GM21367 (cell line): ENCODE results near the gene MMP28.
A peak's percentile ranks its signal among the peaks of the same experiment; 100 is the strongest.

Experiments
- ATAC-seq: cut with Tn5 transposase; IDR thresholded peaks from one replicate; pipeline ENCODE4 v1.9.1; 2021; ENCODE audit not compliant: unreplicated experiment

Gene MMP28, protein sequence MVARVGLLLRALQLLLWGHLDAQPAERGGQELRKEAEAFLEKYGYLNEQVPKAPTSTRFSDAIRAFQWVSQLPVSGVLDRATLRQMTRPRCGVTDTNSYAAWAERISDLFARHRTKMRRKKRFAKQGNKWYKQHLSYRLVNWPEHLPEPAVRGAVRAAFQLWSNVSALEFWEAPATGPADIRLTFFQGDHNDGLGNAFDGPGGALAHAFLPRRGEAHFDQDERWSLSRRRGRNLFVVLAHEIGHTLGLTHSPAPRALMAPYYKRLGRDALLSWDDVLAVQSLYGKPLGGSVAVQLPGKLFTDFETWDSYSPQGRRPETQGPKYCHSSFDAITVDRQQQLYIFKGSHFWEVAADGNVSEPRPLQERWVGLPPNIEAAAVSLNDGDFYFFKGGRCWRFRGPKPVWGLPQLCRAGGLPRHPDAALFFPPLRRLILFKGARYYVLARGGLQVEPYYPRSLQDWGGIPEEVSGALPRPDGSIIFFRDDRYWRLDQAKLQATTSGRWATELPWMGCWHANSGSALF

DNA sequence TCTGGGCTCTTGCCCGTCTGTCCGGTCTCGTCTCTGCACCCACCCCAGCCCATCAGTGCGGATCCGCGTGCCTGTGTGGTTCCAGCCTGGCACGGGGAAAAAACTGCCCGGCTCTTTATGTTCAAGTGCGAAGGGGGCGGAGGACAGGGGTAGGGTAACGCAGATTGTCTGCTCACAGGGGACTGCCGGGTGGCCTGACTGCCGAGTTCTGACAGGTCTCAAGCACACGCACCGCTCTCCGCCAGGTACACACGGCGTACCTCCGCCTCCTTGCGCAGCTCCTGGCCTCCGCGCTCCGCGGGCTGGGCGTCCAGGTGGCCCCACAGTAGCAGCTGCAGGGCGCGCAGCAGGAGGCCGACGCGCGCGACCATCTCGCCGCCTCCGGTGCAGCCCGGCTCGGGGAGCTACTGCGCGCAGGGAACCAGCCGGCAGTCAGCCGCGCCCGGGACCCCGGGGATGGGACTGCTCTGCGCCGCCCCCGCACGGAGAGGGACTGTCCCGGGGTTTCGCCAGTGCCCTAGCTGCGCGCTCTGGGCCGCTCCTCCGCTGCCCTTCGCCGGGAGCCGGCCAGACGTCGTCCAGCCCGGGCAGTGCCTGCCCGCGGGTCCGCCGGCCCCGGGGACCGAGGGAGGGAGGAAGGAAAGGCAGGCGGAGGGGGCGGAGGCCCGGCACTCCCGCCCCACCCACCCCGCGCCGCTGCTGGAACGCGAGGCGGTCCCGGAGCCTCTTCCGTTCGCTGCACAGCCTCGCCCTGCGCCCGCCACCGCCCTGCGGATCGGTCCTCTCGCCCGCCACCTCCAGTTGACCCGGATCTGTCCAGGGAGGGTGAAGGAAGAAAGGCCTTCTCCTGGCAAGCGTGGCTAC lies at the start of gene MMP28:
Gene MMP28 (minus strand): TSS at position 635 of the 864 bp plus-strand sequence. CDS start 264 bp downstream, at position 371.
- no peak for ATAC-seq

DNA sequence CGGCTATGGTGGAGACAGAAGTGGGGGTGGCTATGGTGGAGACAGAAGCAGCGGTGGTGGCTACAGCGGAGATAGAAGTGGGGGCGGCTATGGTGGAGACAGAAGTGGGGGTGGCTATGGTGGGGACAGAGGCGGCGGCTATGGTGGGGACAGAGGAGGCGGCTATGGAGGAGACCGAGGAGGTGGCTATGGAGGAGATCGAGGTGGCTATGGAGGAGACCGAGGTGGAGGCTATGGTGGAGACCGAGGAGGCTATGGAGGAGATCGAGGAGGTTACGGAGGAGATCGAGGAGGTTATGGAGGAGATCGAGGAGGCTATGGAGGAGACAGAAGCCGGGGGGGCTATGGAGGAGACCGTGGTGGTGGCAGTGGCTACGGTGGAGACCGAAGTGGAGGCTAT lies 49.1 kb upstream of the MMP28 start:
- ATAC-seq, result no peak

DNA sequence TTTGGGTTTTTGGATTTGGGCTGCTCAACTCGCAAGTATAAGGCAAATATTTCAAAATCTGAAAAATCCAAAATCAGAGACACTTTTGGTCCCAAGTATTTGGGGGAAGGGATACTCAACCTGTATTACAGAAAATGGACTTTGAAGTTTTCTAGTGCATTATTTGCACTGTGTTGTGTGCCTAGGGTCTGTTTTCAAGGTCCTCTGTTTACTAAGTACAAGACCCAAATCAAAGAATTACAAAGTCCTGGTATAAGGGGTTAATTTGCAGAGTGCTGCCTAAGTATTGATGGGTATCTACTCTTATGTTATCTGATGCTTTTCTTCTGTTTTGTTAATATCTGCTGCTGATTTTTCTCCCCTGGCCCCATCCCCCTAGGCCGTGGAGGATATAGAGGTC lies 48.3 kb upstream of the MMP28 start:
- ATAC-seq, result no peak

DNA sequence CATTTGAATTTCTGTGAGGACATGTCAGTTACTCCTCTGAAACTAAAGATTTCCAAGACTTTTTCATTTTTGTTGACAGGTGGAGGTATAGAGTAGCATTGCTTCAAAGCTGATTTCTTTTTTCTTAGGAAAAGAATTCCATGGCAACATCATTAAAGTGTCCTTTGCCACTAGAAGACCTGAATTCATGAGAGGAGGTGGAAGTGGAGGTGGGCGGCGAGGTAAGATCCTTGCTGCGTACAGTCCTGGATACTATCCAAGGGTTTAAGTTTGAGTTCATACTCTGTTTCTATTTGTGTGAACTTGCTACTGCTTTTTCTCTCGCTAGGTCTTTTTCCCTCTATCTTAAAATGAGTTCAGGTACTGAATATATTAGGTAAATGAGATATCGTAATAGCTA lies 46.8 kb upstream of the MMP28 start:
- no peak for ATAC-seq

DNA sequence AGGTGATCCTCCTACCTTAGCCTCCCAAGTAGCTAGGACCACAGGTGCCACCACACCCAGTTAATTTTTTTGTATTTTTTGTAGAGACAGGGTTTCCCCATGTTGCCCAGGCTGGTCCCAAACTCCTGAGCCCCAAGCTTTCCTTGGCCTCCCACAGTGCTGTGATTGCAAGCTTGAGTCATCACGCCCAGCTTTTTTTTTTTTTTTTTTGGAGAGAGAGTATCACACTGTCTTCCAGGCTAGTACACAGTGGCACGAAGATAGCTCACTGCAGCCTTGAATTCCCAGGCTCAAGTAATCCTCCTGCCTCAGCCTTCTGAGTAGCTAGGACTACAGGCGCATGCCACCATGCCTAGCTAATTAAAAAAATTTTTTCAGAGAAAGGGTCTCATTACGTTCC lies 46.1 kb upstream of the MMP28 start:
- no peak for ATAC-seq

DNA sequence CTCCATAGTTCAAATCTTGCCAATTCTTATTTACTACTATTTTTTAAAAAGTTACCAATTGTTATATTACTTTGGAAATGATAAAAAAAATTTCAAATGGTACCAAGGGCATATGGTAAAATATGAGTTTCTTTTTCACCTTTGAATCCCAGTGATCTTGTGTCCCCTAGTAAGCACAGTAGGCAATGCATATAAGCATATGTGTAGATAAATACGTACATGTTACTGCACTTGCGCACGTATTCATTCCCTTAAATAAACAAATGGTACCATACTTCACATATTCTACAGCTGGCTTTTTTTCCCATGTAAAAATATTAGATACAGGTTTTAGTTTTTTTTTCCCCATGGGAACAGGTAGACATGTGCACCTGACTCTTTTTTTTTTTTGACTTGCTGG lies 45.7 kb upstream of the MMP28 start:
- no peak for ATAC-seq

DNA sequence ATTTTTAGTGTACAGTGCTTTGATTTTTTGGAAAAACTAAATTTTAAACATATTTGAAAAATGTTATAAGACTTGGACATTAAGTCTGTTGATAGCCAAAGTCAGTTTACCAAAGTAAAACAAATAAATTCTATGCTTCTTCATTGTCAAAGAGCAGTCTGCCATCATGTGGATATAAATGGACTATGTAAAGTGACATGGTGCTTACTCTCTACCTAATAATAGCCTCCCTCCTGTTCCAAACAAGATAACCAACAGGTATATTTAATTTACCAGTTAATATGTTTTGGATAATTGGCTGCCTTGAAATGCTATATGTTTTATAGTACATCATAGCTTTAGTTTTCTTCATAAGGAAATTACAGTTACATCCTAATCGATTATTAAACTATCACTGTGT lies 29.8 kb upstream of the MMP28 start:
- no peak for ATAC-seq

DNA sequence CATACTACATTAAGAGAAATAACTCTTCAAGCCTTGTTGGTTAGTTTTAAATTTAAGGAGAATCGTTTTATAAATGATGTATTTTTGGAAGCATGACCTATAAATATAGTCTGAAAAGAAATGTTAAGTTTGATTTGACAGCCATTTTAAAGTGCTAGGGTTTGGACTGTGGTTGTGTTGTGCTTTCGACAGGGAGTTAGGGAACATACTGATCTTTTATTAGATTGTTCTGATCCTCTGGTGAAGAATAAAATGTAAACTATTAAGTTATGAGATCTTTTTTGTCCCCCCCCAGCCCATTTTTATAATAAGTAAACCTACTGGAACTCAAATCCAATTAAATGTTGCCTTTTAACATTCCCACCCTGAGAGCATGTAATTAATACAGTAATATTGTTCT lies 25.9 kb upstream of the MMP28 start:
- no peak for ATAC-seq

DNA sequence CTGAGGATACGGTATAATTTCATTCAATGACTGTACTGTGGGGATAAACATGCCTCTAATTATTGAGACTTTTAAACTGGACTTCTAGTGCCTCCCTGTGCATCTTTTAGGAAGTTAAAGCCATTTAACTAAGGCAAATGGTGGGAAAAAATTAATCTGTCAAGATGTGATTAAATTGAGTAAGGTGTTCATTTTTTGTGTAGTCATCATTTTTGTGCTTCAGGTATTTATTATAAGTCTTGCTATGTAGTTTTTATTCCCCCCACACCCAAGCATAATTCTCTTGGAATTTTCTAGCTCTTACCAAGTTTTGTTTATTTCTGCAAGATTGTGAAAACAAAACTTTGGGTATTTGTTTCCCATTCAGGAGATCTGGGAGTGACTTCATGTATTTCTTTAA lies 24.0 kb upstream of the MMP28 start:
- no peak for ATAC-seq

DNA sequence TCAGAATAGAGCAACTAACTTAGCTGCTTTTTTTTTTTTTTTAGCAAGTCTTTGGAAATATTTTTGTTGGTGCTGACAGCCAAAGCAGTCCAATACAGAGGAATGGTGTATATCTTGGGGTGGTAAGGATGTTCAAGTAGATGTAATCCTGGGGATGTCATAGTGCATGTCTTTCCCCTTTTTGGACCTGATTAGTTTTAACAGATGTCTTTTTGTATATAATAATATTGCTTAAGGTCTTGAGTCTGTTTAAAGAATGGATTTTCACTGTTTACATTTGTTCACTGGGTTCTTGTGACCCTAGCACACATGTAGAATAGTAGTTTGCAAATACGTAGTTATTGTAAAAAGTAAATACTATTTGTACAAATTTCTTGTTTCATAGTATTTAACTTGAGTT lies 21.8 kb upstream of the MMP28 start:
- ATAC-seq, result no peak

DNA sequence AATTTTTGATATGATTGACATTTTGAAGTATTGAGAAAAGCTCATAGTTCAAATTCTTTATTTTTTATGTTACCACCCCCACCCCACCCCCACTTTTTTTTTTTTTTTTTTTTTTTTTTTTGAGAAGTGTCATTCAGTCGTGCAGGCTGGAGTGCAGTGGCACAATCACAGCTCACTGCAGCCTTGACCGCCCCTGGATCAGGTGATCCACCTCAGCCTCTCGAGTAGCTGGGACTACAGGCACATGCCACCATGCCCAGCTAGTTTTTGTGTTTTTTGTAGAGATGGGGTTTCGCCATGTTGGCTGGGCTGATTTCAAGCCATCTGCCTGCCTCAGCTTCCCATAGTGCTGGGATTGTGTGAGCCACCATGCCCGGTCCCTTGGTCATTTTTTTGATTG lies 21.3 kb upstream of the MMP28 start:
- ATAC-seq, result no peak

DNA sequence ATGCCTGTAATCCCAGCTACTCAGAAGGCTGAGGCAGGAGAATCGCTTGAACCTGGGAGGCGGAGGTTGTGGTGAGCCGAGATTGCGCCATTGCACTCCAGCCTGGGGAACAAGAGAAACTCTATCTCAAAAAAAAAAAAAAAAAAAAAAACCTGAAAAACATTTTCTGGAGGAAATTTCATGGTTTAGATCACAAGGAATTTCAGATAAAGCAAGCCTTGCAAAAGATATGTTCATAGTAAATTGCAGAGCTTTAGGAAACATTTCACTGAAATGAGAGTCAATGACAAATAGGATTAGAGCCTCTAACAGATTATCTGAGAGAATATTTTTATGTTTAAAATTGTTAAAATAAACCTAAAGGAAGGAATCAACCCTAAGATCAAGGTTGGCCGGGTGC lies 17.0 kb upstream of the MMP28 start:
- ATAC-seq, result no peak

DNA sequence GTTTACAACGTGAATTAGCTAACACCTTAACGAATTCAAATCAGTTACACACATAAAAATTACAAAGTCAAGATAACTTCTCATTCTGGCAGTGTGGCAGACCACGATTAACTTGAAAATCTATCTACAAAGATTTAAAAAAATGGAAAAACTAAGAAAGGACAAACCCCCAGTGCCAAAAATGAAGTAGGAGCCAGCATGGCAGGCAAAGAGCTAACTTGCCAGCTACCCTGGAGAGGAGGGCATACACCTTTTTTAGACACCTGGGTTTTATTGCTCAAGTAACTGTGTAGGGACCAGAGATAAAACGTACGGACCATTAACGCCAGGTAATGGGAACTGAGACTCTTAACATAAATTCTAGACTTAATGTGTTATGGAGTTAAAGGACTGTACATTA lies 16.3 kb upstream of the MMP28 start:
- ATAC-seq, result no peak

DNA sequence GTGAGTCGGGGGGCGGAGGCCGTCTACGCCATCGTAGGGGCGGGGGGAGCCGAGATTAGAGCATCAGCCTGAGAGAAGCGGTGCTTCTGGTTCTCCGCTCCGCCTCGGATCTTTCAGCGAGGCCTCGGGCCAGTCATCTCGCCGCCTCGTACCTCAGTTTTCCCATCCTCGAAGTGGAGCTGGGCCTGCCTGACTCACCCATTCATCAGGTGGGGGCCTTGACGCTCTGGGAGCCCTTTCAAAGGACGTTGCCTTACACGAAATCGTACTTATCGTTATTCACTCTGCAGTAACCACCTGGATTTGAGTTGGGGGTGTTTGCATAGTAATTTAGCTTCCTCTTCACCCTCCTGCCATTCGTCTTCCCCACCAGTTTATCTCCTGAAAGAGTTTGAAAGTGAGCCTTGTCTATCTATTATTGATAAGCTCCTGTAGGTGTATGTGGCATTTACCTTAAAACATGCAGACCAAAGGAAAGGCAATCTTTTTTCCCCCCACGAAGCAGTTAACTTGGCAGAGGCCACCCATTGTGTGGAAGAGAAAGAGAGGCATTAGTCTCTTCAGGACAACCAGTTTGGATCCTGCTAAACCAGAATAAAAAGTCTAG lies 14.5 kb upstream of the MMP28 start:
- ATAC-seq, result no peak

DNA sequence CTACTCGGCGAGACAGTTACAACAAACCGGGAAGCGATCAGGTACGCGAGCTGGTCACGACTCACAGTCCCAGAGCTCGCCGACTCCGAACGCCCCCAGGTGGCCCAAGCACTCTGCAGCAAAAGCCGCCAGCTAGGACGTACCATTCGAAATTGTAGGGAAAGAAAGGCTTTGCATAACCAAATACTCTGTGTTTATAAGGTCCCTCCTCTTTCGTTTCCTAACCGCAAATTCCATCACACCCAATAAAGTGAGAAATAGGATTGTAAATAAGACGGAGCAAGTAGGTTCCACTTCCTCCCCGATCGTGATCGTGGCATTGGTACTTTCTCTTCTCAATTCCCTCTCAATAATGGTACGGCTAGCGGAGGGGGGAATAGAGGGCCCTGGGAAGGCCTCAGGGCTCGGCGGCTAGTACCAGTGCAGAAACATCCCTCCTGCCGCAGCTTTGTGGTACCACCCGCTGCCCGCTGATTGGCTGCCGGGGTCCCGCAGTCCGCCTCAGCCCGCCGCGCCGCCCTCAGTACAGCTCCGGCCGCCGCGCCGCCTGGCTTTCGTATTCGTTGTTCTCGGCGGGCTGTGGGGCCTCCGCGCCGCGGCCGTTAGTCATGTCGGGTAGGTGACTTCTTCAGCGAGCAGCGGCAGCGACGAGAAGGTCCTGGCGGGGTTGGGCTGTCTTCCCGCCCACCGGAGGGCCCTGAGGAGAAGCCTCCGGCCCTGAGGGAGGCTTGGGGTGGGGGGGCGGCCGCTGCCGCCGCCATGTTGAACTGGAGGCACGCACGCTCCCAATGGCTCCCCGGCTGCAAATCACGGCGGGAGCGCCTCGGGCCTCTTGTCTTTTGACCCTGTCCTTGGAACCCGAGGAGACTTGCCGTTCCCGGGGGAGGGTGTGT lies 13.8 kb upstream of the MMP28 start, which contains the start of gene TAF15:
Gene TAF15 (plus strand): TSS at position 523 of the 893 bp plus-strand sequence. CDS start 86 bp downstream, at position 609.
- ATAC-seq, result peak; percentile 77

DNA sequence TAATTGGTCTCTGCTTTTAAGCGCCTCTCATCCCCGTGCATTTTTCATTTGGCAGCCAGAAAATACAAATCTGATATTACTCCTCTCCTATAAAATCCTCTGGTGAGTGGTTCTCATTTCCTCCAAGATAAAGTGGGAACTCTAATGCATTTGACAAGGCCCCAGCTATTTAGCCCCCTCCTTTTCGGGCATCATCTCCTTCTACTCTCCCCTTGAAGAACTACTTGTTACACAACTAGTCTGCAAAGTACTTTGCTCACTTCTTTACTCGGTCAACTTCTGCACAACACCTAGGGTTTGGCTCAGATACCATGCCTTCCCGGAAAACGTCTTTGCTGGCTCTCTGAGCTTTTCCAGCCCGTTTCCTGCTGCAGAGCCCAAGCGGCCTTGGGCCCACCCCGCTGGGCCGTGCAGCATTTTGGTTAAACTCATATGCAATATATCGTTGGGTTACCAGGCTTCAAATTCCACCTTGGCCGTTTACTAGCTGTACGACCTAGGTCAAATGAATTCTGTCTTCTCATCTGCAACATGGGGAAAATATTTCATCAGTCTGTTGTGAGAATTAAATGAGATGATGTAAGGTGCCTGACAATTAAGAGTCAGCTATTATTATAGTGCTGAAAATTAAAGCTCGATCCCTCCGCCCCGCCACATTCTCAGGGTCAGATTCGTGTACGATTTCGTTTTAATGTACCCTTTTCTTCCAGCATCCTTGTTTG lies 13.0 kb upstream of the MMP28 start:
- ATAC-seq, result no peak

DNA sequence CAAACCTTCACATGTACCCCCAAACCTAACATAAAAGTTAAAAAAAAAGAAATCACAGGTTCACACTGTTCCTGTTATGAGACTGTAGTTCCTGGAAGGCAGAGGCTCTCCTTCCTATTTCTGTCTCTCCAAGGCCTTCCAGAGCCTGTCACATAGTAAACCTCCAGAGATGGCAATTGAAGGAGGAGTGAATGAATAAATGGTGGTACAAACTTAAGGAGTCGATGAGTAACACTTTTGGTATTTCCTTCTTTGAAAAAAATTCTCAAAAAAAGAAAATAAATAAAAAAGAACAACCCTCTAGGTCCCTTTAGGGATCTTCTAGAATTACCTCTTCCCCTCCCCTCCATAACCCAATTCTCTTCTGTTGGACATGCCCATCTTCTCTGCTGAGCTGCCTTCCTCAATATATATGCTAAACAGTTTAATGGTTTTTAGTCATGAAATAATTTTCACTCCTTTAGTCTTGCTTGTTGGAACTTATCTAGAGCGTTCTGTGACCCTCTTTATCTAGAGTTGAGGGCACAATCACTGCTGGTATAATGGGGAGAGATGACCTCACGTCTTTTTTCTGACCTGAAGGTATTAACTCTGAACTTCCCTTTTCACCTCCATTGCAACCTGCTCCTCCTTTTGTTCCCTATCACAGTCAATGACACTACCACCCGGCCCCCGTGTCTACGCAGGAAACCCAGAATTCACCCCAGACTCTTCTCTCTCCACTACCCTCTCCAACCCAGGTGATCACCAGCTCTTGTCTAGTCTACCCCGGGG lies 12.1 kb upstream of the MMP28 start:
- ATAC-seq, result no peak

DNA sequence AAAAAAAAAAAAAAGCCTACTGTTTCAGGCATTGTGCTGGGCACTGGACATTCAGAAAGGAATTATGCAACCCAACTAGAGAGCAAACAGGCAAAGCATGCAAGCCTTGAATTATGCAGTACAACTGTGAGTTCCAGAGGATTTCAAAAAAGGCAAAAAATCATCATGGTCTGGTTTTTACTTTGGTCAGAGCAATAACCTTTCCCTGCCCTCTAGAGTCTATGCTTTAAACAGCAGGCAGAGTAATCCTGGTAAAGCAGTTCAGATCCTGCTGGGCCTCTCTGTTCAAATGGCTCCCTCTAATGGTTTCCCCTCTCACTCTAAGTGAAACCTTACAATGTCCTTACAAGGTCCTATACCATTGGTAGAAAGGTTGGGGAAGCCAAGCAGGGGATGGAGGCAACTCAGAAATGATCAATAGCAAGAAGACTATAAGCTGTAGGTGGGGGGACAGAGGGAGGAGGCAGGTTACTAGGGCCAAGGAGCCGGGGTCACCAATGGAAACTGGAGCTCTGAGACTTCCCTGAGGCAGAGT lies 9.3 kb upstream of the MMP28 start:
- ATAC-seq, result no peak
